Neural crest cell (in vitro differentiated cells): ENCODE data around the gene ATP11A. TPM values are rescaled to one million over a fixed set of nuclear protein-coding genes. Genes with fewer than 3 reads are reported as not detected.

Source experiments
- DNase-seq: peaks from one replicate; pipeline ENCODE4 v3.0.0; 2021; ENCODE audit warnings: low read depth, mixed read lengths, low spot score
- H3K27ac Mint-ChIP-seq: one replicate; pipeline ENCODE4 v1.8.0; 2021; ENCODE audit warnings: mild to moderate bottlenecking, mixed read lengths; ENCODE audit not compliant: unreplicated experiment
- H3K27me3 Mint-ChIP-seq: 2 replicates; pipeline ENCODE4 v1.8.0; 2021; ENCODE audit warnings: low read depth, mild to moderate bottlenecking, mixed read lengths
- H3K36me3 Mint-ChIP-seq: 2 replicates; pipeline ENCODE4 v1.8.0; 2021; ENCODE audit warnings: low read depth, mild to moderate bottlenecking, mixed read lengths
- H3K4me1 Mint-ChIP-seq: 2 replicates; pipeline ENCODE4 v1.8.0; 2021; ENCODE audit warnings: mixed read lengths
- H3K4me3 Mint-ChIP-seq: one replicate; pipeline ENCODE4 v1.8.0; 2021; ENCODE audit warnings: mild to moderate bottlenecking, mixed read lengths
- H3K9me3 Mint-ChIP-seq: 2 replicates; pipeline ENCODE4 v1.8.0; 2021; ENCODE audit warnings: mixed read lengths
- CTCF ChIP-seq: fragments of 200-600 bp; sonication (generic); conservative IDR thresholded peaks from 2 replicates; pipeline ENCODE4 v1.5.0; 2021; ENCODE audit warnings: antibody characterized with exemption, mild to moderate bottlenecking
- total RNA-seq: library from RNA; stranded (reverse); gene quantifications from 2 replicates; pipeline ENCODE4 v1.2.1, GENCODE V29; 2021

Gene ATP11A
- total RNA-seq, 1 donor from 2014 or later = 97.4 TPM

- Mint-ChIP-seq H3K27me3 (no peaks in the 10 kb centered on the region), H3K36me3 (peaks cover 4% of the 10 kb centered on the region), H3K9me3 (no peaks in the 10 kb centered on the region), H3K4me1 (peaks cover 7% of the 10 kb centered on the region), H3K27ac (no peak overlapping the region), H3K4me3 (no peak overlapping the region)
- no peak for DNase-seq
- TF ChIP-seq CTCF = no peak
Observed at GRCh38 chr13:112877976-112878955, 188.4 kb downstream of the ATP11A start.

- H3K27me3 Mint-ChIP-seq = no peaks in the 10 kb centered on the region
Observed at GRCh38 chr13:112879283-112879833, 189.5 kb downstream of the ATP11A start.

DNA sequence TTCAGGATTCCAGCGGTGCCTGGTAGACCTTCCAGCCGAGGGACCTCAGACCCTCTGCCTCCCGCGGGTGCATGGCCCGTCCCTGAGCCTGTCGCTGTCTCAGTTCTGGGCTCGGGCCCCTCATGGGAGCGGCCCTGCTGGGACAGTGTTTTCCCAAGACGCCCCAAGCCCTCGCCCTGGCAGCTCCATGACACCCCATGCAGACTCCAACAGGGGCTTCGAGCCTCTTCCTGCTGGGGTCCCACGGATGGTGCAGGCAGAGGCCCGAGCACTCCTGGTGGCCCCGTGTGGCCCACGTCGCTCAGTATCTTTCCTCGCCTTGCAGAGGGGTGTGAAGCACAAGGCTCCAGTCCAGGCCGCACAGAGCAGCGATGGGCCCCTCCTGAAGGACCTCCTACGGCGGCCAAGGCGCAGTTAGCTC is 190.4 kb downstream of the ATP11A start:
- no peak for TF ChIP-seq CTCF
- DNase-seq = no peak
- no peak overlapping the region for H3K27ac Mint-ChIP-seq
- H3K27me3 Mint-ChIP-seq = no peaks in the 10 kb centered on the region
- H3K36me3 Mint-ChIP-seq = no peaks in the 10 kb centered on the region
- H3K9me3 Mint-ChIP-seq = no peaks in the 10 kb centered on the region
- H3K4me1 Mint-ChIP-seq = peaks cover 2% of the 10 kb centered on the region
- H3K4me3 Mint-ChIP-seq = no peak overlapping the region

More at GRCh38 chr13:112879283-112879833, 189.5 kb downstream of the ATP11A start:
- DNase-seq = no peak
- no peak for TF ChIP-seq CTCF
- no peak overlapping the region for H3K27ac Mint-ChIP-seq
- H3K4me3 Mint-ChIP-seq = no peak overlapping the region
- H3K9me3 Mint-ChIP-seq = no peaks in the 10 kb centered on the region
- no peaks in the 10 kb centered on the region for H3K36me3 Mint-ChIP-seq
- H3K4me1 Mint-ChIP-seq = no peaks in the 10 kb centered on the region

GRCh38 chr13:112880976-112881540 is 191.2 kb downstream of the ATP11A start:
- H3K4me3 Mint-ChIP-seq = no peak overlapping the region
- peaks cover 10% of the 10 kb centered on the region for H3K4me1 Mint-ChIP-seq
- no peaks in the 10 kb centered on the region for H3K9me3 Mint-ChIP-seq
- no peak for TF ChIP-seq CTCF
- H3K27me3 Mint-ChIP-seq = peaks cover 3% of the 10 kb centered on the region
- H3K36me3 Mint-ChIP-seq = no peaks in the 10 kb centered on the region
- no peak for DNase-seq
- H3K27ac Mint-ChIP-seq = no peak overlapping the region

- Mint-ChIP-seq H3K9me3 (no peaks in the 10 kb centered on the region), H3K27me3 (peaks cover 3% of the 10 kb centered on the region), H3K36me3 (no peaks in the 10 kb centered on the region), H3K27ac (no peak overlapping the region), H3K4me1 (peaks cover 14% of the 10 kb centered on the region), H3K4me3 (no peak overlapping the region)
- TF ChIP-seq CTCF = no peak
- DNase-seq = no peak
Observed at GRCh38 chr13:112881656-112882554, 192.1 kb downstream of the ATP11A start.
